GM18909 (cell line): Measurements from ENCODE around the gene TELO2.
"Not testable (repeated sequence)": the region's sequence is repeated elsewhere in the genome, so short reads cannot be mapped to it uniquely, and the experiment has no call there.

ENCODE experiments used
- ATAC-seq: cut with Tn5 transposase; IDR thresholded peaks from one replicate; pipeline ENCODE4 v1.9.1; 2021; ENCODE audit warnings: mild to moderate bottlenecking; ENCODE audit not compliant: unreplicated experiment, poor library complexity

TELO2 gene

GRCh38 chr16:1474796-1475551, 18.2 kb upstream of the TELO2 start, which contains the start of gene CLCN7:
Gene CLCN7 (minus strand): TSS chr16:1475028. CDS start chr16:1474974, 54 bp downstream.
- ATAC-seq = peak; percentile 86

DNA sequence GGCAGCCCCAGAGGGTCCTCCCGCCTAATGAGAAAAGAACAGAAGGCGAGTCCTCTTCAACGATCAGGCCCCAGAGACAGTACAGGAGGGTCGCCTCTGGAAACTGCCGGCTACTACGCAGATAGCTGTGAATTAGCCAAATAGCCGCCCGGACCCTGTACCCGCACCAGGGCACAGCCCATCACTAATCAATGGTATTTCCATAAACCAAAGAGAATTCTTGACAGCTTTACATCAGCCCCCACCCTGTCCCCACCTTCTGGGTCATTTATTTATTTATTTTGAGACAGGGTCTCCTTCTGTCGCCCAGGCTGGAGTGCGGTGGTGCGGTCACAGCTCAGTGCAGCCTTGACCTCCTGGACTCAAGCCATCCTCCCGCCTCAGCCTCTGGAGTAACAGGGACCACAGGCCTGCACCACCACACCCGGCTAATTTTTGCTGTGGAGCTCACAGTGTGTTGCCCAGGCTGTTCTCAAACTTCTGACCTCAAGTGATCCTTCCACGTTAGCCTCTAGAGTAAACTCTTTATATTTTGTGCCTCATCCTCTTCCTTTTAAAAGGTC, 17.5 kb upstream of the TELO2 start:
- no peak for ATAC-seq

GRCh38 chr16:1477033-1477432, 16.1 kb upstream of the TELO2 start:
- no peak for ATAC-seq

- ATAC-seq = not testable (repeated sequence)
These were observed 14.2 kb upstream of the TELO2 start for GRCh38 chr16:1478937-1479336.

- no peak for ATAC-seq
These were observed 11.0 kb upstream of the TELO2 start for GRCh38 chr16:1481906-1482835.

GRCh38 chr16:1485847-1486496, 7.2 kb upstream of the TELO2 start:
- ATAC-seq = no peak

DNA sequence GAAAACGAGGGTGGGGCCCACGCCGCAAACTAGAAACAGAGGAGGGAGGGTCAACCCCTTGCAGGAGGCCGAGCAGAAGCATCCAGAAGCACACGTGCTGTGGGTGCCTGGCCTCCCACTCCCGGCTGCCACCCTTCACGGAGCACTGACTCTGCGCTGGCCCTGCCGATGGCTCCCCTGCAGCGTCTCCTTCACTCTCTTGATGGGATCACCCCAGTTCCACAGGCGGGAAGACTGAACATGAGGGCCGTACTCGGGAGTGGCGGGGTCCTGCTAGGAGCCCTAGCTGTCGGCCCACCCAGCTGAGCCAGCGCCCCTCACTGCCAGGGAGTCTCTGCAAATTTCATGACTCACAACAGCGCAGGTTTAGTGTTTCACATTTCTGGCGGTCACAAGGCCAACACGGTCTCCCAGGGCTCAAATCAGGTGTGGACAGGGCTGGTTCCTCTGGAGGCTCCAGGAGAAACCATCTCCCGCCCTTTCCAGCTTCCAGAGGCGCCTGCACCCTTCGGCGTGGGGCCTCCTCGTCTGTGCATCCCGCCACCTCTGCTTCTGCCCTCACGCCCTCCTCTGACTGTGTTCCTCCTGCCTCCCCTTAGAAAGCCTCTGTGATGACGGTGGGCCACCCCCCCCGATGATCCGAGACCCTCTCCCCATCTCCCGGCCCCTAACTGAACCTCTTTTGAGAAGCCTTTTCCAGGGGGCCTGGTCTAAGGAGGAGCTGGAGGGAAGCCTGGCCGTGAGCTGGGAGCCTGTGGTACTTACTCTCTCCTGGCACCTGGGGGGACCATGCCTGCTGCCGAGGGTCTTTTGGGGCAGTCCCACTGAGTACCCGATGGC, 6.4 kb upstream of the TELO2 start:
- ATAC-seq = no peak

DNA sequence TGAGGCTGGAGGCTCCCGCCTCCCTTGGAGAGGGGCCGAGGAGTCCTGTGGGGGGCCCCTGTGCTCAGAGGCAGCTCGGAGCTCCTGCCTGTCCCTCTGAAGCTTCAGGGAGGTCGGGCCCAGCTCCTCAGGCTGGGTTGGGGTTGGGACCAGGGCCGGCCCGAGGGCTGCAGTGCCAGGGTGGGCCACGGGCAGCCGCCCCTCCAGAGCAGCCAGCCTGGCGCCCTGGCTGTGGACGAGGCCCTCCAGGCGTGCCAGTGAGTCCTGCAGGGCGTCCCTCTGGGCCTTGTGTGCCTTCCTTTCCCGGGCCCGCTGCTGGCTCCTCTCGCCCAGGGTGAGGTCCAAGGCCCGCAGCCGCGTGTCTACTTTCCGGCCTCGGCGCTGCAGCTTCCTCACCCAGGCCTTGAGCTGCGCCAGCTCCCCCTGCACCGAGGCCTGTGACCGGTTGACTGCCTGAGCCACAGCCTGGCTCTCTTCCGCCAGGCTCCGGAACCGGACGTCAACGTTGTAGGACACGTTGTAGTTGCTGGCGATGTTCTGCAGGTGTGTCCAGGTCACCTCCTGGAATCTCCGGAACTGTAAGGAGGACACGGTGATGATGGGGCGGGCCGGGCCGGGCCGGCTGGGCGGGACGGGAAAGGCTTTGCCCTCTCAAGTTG, 5.6 kb upstream of the TELO2 start:
- ATAC-seq = no peak

DNA sequence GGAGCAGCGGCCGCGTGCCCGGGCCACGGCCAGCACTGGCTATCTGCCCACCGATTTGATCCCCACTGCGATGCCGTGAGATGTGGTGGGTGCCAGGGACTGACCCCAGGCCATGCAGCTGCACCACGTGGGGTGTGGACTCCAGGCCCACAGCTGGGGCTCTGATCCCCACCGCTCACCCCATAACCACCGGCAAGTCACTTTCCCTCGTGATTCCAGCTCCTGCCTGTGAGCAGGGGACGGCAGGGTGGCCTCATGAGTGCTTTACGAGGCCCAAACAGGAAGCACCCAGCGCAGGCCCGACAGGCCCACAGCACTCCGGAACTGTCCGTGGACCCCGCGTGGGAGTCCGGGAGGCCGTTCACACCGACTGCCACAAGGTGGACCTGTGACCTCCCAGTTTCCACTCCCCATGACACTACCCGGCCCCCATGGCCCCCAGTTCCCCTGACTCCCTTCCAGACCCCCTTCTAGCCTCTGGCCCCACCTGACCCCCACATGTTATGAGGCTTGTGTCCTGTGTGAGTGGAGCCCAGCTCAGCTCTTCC, 5.0 kb upstream of the TELO2 start:
- no peak for ATAC-seq

DNA sequence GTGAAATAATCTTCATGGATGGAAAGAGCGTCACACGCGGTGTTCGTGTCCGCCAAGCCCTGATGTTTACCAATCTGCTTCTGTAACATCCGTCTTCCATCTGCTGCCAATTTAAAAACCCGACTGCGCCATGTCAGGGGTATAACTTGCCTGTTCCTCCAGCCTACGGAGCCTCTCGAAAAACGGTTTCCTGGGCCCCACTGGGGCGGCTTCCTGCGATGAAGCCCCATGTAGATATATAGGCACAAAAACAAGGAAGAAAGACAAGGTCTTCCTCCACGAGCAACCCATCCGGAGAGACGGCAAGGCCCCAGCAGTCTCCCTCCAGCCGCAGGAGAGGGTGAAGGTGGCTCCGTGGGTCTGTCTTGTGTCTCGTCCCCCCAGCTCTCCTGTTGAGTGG, 4.5 kb upstream of the TELO2 start, which contains the start of gene PTX4:
PTX4 (minus strand) TSS at position 326 of the 400 bp plus-strand sequence; CDS start at position 291, 35 bp downstream.
- ATAC-seq = no peak

DNA sequence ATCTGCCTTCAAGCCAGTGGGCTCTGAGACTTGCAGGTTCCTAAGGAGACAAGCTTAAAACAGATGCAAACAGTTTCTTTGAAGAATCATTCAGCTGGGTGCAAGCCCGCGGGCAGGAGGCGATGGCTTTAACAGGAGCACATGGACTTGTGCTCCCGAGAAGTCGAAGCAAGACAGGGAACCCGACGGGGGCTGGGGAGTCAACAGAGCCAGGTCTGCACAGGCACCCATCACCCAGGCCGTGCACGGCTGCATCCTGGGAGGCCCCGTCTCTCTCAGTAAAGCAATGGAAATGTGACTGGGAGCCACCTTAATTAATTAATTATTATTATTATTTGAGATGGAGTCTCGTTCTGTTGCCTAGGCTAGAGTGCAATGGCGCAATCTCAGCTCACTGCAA, 4.1 kb upstream of the TELO2 start:
- ATAC-seq = no peak

DNA sequence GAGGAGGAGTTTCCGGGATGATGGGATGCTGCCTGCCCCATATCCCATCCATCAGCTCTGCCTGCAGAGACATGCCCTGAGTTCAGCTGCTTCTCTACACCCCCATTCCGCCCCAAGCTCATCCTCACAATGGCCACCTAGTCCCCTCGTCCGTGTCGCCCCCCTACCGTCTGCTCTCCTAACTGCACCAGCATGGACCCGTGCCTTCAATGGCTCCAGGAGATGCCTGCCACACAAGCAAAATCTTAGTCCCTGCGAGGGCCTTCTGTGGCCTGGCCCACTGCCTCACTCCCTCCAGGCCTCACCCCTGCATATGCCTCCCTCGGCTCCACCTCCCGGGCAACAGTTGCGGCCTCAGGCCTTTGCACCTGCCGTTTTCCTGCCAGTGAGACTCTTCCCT, 1.8 kb upstream of the TELO2 start:
- ATAC-seq = no peak

- ATAC-seq = no peak
These were observed 858 bp upstream of the TELO2 start for GRCh38 chr16:1492082-1492922.

GRCh38 chr16:1493746-1494094, 560 bp downstream of the TELO2 start:
- peak; percentile 20 for ATAC-seq

- no peak for ATAC-seq
These were observed 1.0 kb downstream of the TELO2 start for GRCh38 chr16:1494129-1494640.

DNA sequence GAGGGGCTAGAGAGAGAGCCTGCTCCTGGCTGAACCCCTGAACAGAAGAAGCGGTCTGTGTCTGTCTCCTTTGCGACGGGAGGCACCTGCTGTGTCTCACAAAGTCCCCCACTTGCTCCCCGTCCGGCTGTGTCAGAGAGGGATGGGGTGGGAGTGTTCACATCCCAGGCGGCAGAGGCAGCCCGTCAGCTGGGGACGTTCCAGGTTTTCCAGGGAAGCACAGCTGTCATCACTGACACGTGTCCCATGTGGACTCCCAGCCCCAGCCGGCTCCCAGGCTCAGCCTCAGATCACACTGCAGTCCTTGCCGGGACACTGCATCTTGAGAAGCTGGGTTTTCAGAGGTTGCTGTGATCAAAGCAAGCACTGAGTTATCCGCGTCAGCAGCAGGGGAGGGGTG, 1.6 kb downstream of the TELO2 start:
- no peak for ATAC-seq

DNA sequence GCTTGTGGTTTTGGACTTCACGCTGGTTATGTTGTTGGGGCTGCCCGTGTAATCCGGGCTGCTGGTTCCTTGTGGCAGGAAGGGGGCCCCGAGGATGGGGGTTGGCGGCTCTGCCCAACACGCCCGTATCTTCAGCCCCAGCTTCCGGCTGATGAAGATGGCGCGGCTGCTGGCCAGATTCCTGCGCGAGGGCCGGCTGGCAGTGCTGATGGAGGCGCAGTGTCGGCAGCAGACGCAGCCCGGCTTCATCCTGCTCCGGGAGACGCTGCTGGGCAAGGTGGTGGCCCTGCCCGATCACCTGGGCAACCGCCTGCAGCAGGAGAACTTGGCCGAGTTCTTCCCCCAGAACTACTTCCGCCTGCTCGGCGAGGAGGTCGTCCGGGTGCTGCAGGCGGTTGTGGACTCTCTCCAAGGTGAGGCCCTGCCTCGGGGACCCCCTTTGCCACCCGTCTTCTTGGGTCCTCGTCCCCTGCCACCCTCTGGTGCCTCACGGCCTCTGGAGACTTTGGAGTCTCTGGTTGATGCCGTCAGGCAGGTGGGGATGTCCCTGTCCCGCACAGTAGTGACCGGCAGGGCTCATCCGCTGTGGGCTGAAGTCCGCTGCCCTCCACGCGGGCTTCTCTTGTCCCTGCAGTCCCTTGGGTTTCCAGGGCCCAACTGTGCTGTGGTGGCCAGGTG, 2.2 kb downstream of the TELO2 start:
- ATAC-seq = no peak
